ENCODE measurements around the gene IGDCC3. TPM values are rescaled to one million over a fixed set of nuclear protein-coding genes. Genes with fewer than 3 reads are reported as not detected.

The IGDCC3 gene
- total and polyA plus RNA-seq, 2 donors = 0.50 to 1.4 TPM

DNA sequence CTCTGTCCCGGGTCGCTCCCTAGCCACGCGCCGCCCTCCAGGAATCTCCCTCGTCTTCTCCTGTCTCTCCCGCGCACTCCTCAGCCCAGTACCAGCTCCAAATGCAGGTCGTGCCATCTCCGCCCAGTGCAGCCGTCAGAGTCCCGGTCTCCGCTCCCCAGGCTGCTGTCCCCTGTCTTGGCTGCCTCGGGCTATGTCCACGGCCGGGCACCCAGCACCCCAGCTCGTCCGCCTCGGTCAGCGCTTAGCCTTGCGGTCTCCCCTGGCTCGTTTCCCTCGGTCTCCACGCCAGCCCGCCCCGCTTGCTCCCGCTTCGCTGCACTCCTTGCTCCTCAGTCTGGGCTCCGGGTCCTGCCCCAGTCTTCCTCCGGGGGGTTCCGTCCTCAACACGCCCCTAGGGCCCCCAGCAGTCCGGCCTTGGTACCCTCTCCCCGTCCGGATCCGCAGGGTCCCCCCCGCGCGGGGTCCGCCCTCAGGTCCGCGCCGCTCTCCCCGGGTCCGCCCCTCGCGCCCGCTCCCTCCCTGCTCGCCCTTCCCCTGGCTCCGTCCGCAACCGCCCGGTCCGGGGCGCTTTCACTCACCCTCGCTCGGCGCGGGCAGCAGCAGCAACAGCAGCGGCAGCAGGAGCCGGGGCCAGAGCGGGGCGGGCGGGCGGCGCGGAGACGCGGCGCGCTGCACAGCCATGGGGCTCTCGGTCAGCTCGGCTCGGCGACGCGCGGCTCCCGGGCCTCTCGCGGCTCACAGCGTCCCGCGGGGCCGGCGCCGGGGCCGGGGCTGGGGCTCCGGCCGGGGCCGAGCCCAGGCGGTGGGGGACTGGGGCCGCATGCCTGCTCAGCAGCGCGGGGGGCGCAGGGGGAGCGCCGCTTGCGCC lies 462 bp downstream of the IGDCC3 start:
- WGBS = 1% methylated on average over 99 of the region's 99 CpGs
- Histone ChIP-seq H3K36me3 (ENCODE audit: control insufficient read depth in 2 of 2, insufficient read depth in 2 of 2, low read length in 1 of 2) (no peaks in the 10 kb centered on the region), H3K27ac (ENCODE audit: low read depth in 1 of 2, low read length in 1 of 2) (no peak overlapping the region), H3K9me3 (ENCODE audit: control insufficient read depth in 2 of 2, insufficient read depth in 1 of 2, low read length in 1 of 2) (no peaks in the 10 kb centered on the region), H3K4me1 (ENCODE audit: control insufficient read depth in 2 of 2, insufficient read depth in 2 of 2, low read length in 2 of 2) (peaks cover 0 to 6% of the 10 kb centered on the region in 2 donors), H3K4me3 (ENCODE audit: low read length in 2 of 2) (peak overlapping the region; percentile 26 to 42), H3K27me3 (ENCODE audit: control insufficient read depth in 2 of 2, insufficient read depth in 1 of 2, low read length in 1 of 2) (peaks cover 65 to 92% of the 10 kb centered on the region in 2 donors)
- DNase-seq (ENCODE audit: low read depth in 6 of 9, low spot score in 9 of 9) = no peak

DNA sequence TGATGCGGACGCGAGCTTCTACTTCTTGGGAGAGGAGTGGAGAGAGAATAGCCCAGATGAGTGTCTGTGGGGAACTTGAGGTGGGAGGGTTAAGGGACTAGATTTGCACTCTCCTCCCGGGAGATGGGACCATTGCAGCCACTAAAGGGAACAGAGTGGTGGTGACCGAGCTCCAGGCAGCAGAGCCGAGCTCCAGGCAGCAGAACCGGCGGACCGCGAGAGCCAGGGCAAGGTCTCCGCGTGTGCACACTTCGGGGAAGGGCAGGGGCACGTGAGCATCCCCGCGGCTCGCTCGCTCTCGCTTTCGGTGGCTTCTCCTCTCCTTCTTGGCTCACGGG lies 1.1 kb downstream of the IGDCC3 start:
- DNase-seq (ENCODE audit: low read depth in 6 of 9, low spot score in 9 of 9) = no peak
- peak overlapping the region; percentile 26 to 42 for H3K4me3 ChIP-seq (ENCODE audit: low read length in 2 of 2)
- H3K9me3 ChIP-seq (ENCODE audit: control insufficient read depth in 2 of 2, insufficient read depth in 1 of 2, low read length in 1 of 2) = no peaks in the 10 kb centered on the region
- peaks cover 0 to 6% of the 10 kb centered on the region in 2 donors for H3K4me1 ChIP-seq (ENCODE audit: control insufficient read depth in 2 of 2, insufficient read depth in 2 of 2, low read length in 2 of 2)
- 2% methylated on average over 21 of the region's 21 CpGs for WGBS
- peaks cover 63 to 94% of the 10 kb centered on the region in 2 donors for H3K27me3 ChIP-seq (ENCODE audit: control insufficient read depth in 2 of 2, insufficient read depth in 1 of 2, low read length in 1 of 2)
- H3K36me3 ChIP-seq (ENCODE audit: control insufficient read depth in 2 of 2, insufficient read depth in 2 of 2, low read length in 1 of 2) = no peaks in the 10 kb centered on the region
- no peak overlapping the region for H3K27ac ChIP-seq (ENCODE audit: low read depth in 1 of 2, low read length in 1 of 2)

DNA sequence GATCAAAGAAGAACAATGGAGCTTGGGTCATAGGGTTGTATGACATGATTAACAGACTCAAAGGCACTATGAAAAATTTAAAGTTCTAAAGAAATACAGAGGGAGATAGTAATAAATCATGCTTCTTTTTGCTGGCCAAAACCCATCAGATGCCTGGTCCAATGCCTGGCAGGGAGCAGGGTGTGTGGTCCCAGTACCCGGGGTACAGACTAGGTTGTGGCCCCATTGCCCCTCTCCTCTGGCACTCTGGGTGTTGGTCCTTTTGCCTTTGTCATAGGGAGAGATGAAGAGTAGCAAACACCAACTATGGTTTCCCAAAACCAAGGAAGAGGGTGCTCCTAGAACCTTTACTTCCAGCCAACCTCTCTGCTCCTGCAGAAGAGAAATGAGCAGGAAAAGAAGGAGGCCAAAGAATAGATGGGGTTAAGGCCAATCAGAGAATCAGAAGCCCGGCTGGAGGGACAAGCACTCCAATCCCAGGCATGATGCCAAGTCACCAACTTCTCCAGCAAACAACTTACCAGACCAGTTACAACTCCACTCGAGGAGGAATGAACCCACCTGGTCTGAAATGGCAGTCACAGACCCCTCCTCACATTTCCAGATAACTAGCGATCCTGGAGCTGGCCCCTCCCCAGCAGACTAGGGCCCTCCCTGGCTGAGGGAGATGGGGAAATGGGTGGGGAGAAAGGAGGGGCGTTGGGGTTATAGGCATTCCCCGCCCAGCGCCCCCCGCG lies 1.8 kb downstream of the IGDCC3 start:
- peaks cover 63 to 95% of the 10 kb centered on the region in 2 donors for H3K27me3 ChIP-seq (ENCODE audit: control insufficient read depth in 2 of 2, insufficient read depth in 1 of 2, low read length in 1 of 2)
- WGBS = 19% methylated on average over 9 of the region's 9 CpGs
- no peak overlapping the region for H3K4me3 ChIP-seq (ENCODE audit: low read length in 2 of 2)

DNA sequence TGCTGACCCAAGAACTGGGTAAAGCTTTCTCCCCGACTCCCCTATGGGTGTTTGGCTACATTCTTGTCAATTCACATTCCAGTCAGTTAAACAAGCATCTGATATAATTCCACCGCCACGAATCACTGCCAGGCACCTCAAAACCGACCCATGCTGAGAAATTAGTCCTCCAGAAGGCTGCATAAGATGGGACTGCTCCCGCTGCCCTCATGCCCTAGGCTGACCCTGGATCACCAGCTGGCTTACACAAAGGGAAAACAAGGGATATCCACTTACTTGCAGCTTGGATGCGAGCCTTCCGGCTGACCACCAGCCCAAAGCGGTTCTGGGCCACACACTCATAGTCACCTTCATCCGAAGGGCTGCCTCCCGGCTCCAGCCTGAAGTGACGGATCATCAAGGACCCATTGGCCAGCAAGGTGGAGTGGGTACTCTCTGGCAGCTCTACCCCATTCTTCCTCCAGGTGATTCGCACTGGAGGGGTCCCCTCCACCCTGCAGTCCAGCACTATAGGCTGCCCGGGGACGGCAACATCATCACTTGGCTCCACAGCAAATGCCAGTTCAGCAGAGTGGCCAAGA lies 2.9 kb downstream of the IGDCC3 start:
- H3K36me3 ChIP-seq (ENCODE audit: control insufficient read depth in 2 of 2, insufficient read depth in 2 of 2, low read length in 1 of 2) = no peaks in the 10 kb centered on the region
- no peak overlapping the region for H3K4me3 ChIP-seq (ENCODE audit: low read length in 2 of 2)
- no peaks in the 10 kb centered on the region for H3K9me3 ChIP-seq (ENCODE audit: control insufficient read depth in 2 of 2, insufficient read depth in 1 of 2, low read length in 1 of 2)
- WGBS = 94% methylated on average over 14 of the region's 14 CpGs
- DNase-seq (ENCODE audit: low read depth in 6 of 9, low spot score in 9 of 9) = no peak
- peaks cover 0 to 6% of the 10 kb centered on the region in 2 donors for H3K4me1 ChIP-seq (ENCODE audit: control insufficient read depth in 2 of 2, insufficient read depth in 2 of 2, low read length in 2 of 2)
- peaks cover 56 to 87% of the 10 kb centered on the region in 2 donors for H3K27me3 ChIP-seq (ENCODE audit: control insufficient read depth in 2 of 2, insufficient read depth in 1 of 2, low read length in 1 of 2)
- no peak overlapping the region for H3K27ac ChIP-seq (ENCODE audit: low read depth in 1 of 2, low read length in 1 of 2)

More for the DNA sequence above, 1.8 kb downstream of the IGDCC3 start:
- Histone ChIP-seq H3K9me3 (ENCODE audit: control insufficient read depth in 2 of 2, insufficient read depth in 1 of 2, low read length in 1 of 2) (no peaks in the 10 kb centered on the region), H3K4me1 (ENCODE audit: control insufficient read depth in 2 of 2, insufficient read depth in 2 of 2, low read length in 2 of 2) (peaks cover 0 to 6% of the 10 kb centered on the region in 2 donors), H3K36me3 (ENCODE audit: control insufficient read depth in 2 of 2, insufficient read depth in 2 of 2, low read length in 1 of 2) (no peaks in the 10 kb centered on the region), H3K27ac (ENCODE audit: low read depth in 1 of 2, low read length in 1 of 2) (no peak overlapping the region)
- no peak for DNase-seq (ENCODE audit: low read depth in 6 of 9, low spot score in 9 of 9)

DNA sequence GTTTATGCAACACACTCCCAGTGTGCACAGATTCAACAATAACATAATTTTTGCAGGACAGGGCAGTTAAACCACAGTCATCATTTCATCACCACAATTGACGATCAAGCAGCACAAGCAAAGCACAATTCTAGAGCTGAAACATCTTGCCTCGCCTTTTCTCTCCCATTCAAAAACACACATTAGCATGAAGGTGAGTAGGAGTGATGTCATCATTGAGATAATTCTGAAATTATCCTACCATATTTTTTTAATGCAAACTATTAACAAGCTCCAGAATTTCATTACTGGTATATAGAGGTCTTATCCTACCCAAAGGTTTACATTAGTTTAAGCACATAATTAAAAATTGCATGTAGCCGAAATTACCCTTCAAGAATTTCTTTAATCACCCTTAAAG lies 3.5 kb downstream of the IGDCC3 start:
- no peak for DNase-seq (ENCODE audit: low read depth in 6 of 9, low spot score in 9 of 9)
- Histone ChIP-seq H3K27ac (ENCODE audit: low read depth in 1 of 2, low read length in 1 of 2) (no peak overlapping the region), H3K4me3 (ENCODE audit: low read length in 2 of 2) (no peak overlapping the region), H3K9me3 (ENCODE audit: control insufficient read depth in 2 of 2, insufficient read depth in 1 of 2, low read length in 1 of 2) (no peaks in the 10 kb centered on the region), H3K4me1 (ENCODE audit: control insufficient read depth in 2 of 2, insufficient read depth in 2 of 2, low read length in 2 of 2) (peaks cover 0 to 6% of the 10 kb centered on the region in 2 donors), H3K27me3 (ENCODE audit: control insufficient read depth in 2 of 2, insufficient read depth in 1 of 2, low read length in 1 of 2) (peaks cover 52 to 85% of the 10 kb centered on the region in 2 donors), H3K36me3 (ENCODE audit: control insufficient read depth in 2 of 2, insufficient read depth in 2 of 2, low read length in 1 of 2) (no peaks in the 10 kb centered on the region)
- WGBS = 95% methylated on average over 3 of the region's 3 CpGs

DNA sequence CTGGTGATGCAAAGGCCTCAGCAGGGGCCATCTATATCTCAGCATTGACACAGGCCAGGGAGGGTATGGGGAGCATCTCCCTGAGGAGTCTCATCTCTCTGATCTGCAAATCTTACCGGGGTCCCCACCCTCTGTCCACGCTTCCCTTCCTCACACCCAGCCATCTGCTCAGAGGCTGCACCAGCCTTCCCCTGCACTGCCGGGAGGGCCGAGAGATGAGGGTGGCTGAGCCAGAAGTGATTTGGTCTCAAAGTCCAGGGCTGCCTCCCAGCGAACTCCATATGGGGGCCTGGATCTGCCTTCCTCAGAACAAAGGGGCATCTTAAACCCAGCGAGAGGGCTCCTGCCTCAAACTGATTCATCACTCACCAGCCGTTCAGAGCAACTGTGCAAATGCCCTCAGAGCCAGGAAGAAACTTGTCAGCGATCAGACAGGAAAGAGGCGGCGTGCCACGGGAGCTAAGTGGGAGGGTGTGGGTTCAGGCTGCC lies 4.6 kb downstream of the IGDCC3 start:
- WGBS = 39% methylated on average over 11 of the region's 11 CpGs
- peaks cover 41 to 78% of the 10 kb centered on the region in 2 donors for H3K27me3 ChIP-seq (ENCODE audit: control insufficient read depth in 2 of 2, insufficient read depth in 1 of 2, low read length in 1 of 2)
- peaks cover 0 to 15% of the 10 kb centered on the region in 2 donors for H3K4me1 ChIP-seq (ENCODE audit: control insufficient read depth in 2 of 2, insufficient read depth in 2 of 2, low read length in 2 of 2)
- H3K4me3 ChIP-seq (ENCODE audit: low read length in 2 of 2) = no peak overlapping the region
- no peaks in the 10 kb centered on the region for H3K36me3 ChIP-seq (ENCODE audit: control insufficient read depth in 2 of 2, insufficient read depth in 2 of 2, low read length in 1 of 2)
- H3K27ac ChIP-seq (ENCODE audit: low read depth in 1 of 2, low read length in 1 of 2) = no peak overlapping the region
- H3K9me3 ChIP-seq (ENCODE audit: control insufficient read depth in 2 of 2, insufficient read depth in 1 of 2, low read length in 1 of 2) = no peaks in the 10 kb centered on the region
- no peak for DNase-seq (ENCODE audit: low read depth in 6 of 9, low spot score in 9 of 9)

DNA sequence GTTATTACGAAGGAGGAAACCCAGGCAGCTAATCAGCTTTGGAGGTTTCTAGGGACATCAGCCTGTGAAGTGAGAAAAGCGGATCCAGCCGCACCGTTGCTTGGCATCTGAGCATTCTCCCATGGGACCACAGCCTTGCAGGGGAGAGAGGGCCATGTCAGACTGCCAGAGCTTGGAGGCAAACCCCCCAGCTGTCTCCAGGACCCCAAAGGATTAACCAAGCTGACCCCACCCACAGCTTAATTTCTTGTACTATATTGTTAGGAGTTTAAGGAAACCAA lies 5.1 kb downstream of the IGDCC3 start:
- H3K4me3 ChIP-seq (ENCODE audit: low read length in 2 of 2) = no peak overlapping the region
- no peaks in the 10 kb centered on the region for H3K36me3 ChIP-seq (ENCODE audit: control insufficient read depth in 2 of 2, insufficient read depth in 2 of 2, low read length in 1 of 2)
- peaks cover 0 to 16% of the 10 kb centered on the region in 2 donors for H3K4me1 ChIP-seq (ENCODE audit: control insufficient read depth in 2 of 2, insufficient read depth in 2 of 2, low read length in 2 of 2)
- H3K27me3 ChIP-seq (ENCODE audit: control insufficient read depth in 2 of 2, insufficient read depth in 1 of 2, low read length in 1 of 2) = peaks cover 37 to 73% of the 10 kb centered on the region in 2 donors
- no peak overlapping the region for H3K27ac ChIP-seq (ENCODE audit: low read depth in 1 of 2, low read length in 1 of 2)
- 95% methylated on average over 4 of the region's 4 CpGs for WGBS
- DNase-seq (ENCODE audit: low read depth in 6 of 9, low spot score in 9 of 9) = no peak
- no peaks in the 10 kb centered on the region for H3K9me3 ChIP-seq (ENCODE audit: control insufficient read depth in 2 of 2, insufficient read depth in 1 of 2, low read length in 1 of 2)

GRCh38 chr15:65371976-65372786 lies 5.6 kb downstream of the IGDCC3 start:
- Histone ChIP-seq H3K27ac (ENCODE audit: low read depth in 1 of 2, low read length in 1 of 2) (no peak overlapping the region), H3K27me3 (ENCODE audit: control insufficient read depth in 2 of 2, insufficient read depth in 1 of 2, low read length in 1 of 2) (peaks cover 31 to 69% of the 10 kb centered on the region in 2 donors), H3K9me3 (ENCODE audit: control insufficient read depth in 2 of 2, insufficient read depth in 1 of 2, low read length in 1 of 2) (no peaks in the 10 kb centered on the region), H3K4me3 (ENCODE audit: low read length in 2 of 2) (no peak overlapping the region), H3K4me1 (ENCODE audit: control insufficient read depth in 2 of 2, insufficient read depth in 2 of 2, low read length in 2 of 2) (peaks cover 0 to 16% of the 10 kb centered on the region in 2 donors), H3K36me3 (ENCODE audit: control insufficient read depth in 2 of 2, insufficient read depth in 2 of 2, low read length in 1 of 2) (no peaks in the 10 kb centered on the region)
- WGBS = 95% methylated on average over 21 of the region's 21 CpGs
- no peak for DNase-seq (ENCODE audit: low read depth in 6 of 9, low spot score in 9 of 9)

Data from thymus (tissue), 11 donors.